PFSK-1 (cell line): ENCODE data around the gene PHKA2.

ENCODE experiments used
- FOXP2 ChIP-seq: optimal IDR thresholded peaks from 2 replicates; pipeline ENCODE3; 2011; ENCODE audit warnings: borderline replicate concordance, control low read depth, inconsistent platforms; ENCODE audit not compliant: insufficient read depth; ENCODE audit errors: extremely low read length, extremely low read depth
- POLR2AphosphoS5 ChIP-seq: IDR thresholded peaks from 2 replicates; pipeline ENCODE4 v1.6.1; 2012; ENCODE audit warnings: low read depth, mild to moderate bottlenecking, control low read depth, low read length, moderate library complexity
- SIN3A ChIP-seq: IDR thresholded peaks from 2 replicates; pipeline ENCODE4 v1.6.1; 2012; ENCODE audit warnings: mild to moderate bottlenecking, low read length, moderate library complexity, borderline replicate concordance; ENCODE audit not compliant: insufficient read depth
- TAF1 ChIP-seq: IDR thresholded peaks from 2 replicates; pipeline ENCODE4 v1.6.1; 2012; ENCODE audit warnings: low read length, control low read depth, borderline replicate concordance; ENCODE audit not compliant: insufficient read depth
- TF ChIP-seq, protein P1 (sequence below), 2 experiments: IDR thresholded peaks; 2 replicates each; pipeline versions ENCODE4 v1.6.1 to v1.8.0; 2011 to 2012; ENCODE audit warnings: low read depth in 2 of 2, low read length in 2 of 2, control low read depth in 1 of 2, inconsistent platforms in 1 of 2, mild to moderate bottlenecking in 1 of 2, moderate library complexity in 1 of 2; ENCODE audit not compliant: insufficient read depth in 1 of 2

Gene PHKA2

GRCh38 chrX:18938710-18939109 lies 45.2 kb downstream of the PHKA2 start:
- no peak for TF ChIP-seq FOXP2
- TF ChIP-seq, protein P1, sequence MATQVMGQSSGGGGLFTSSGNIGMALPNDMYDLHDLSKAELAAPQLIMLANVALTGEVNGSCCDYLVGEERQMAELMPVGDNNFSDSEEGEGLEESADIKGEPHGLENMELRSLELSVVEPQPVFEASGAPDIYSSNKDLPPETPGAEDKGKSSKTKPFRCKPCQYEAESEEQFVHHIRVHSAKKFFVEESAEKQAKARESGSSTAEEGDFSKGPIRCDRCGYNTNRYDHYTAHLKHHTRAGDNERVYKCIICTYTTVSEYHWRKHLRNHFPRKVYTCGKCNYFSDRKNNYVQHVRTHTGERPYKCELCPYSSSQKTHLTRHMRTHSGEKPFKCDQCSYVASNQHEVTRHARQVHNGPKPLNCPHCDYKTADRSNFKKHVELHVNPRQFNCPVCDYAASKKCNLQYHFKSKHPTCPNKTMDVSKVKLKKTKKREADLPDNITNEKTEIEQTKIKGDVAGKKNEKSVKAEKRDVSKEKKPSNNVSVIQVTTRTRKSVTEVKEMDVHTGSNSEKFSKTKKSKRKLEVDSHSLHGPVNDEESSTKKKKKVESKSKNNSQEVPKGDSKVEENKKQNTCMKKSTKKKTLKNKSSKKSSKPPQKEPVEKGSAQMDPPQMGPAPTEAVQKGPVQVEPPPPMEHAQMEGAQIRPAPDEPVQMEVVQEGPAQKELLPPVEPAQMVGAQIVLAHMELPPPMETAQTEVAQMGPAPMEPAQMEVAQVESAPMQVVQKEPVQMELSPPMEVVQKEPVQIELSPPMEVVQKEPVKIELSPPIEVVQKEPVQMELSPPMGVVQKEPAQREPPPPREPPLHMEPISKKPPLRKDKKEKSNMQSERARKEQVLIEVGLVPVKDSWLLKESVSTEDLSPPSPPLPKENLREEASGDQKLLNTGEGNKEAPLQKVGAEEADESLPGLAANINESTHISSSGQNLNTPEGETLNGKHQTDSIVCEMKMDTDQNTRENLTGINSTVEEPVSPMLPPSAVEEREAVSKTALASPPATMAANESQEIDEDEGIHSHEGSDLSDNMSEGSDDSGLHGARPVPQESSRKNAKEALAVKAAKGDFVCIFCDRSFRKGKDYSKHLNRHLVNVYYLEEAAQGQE (IDR thresholded peaks at IDR 0.05; ENCODE audit: insufficient read depth in 1 of 2, low read depth in 2 of 2, low read length in 2 of 2) = no peak

- TF ChIP-seq SIN3A (no peak), TAF1 (no peak), FOXP2 (no peak), POLR2AphosphoS5 (no peak)
- TF ChIP-seq, protein P1 (IDR thresholded peaks at IDR 0.05; ENCODE audit: insufficient read depth in 1 of 2, low read depth in 2 of 2, low read length in 2 of 2) = no peak
Measured at GRCh38 chrX:18937173-18937572, 46.7 kb downstream of the PHKA2 start.

GRCh38 chrX:18935893-18936292 lies 48.0 kb downstream of the PHKA2 start:
- TF ChIP-seq SIN3A = no peak
- TF ChIP-seq, protein P1 (IDR thresholded peaks at IDR 0.05; ENCODE audit: insufficient read depth in 1 of 2, low read depth in 2 of 2, low read length in 2 of 2) = no peak
- no peak for TF ChIP-seq TAF1
- TF ChIP-seq POLR2AphosphoS5 = no peak
- no peak for TF ChIP-seq FOXP2

- TF ChIP-seq TAF1 (no peak), POLR2AphosphoS5 (no peak), FOXP2 (no peak), SIN3A (no peak)
- TF ChIP-seq, protein P1 (IDR thresholded peaks at IDR 0.05; ENCODE audit: insufficient read depth in 1 of 2, low read depth in 2 of 2, low read length in 2 of 2) = no peak
Measured at GRCh38 chrX:18934708-18935107, 49.2 kb downstream of the PHKA2 start.

- no peak for TF ChIP-seq POLR2AphosphoS5
- TF ChIP-seq TAF1 = no peak
- TF ChIP-seq FOXP2 = no peak
- TF ChIP-seq SIN3A = no peak
- TF ChIP-seq, protein P1 (IDR thresholded peaks at IDR 0.05; ENCODE audit: insufficient read depth in 1 of 2, low read depth in 2 of 2, low read length in 2 of 2) = no peak
Measured at GRCh38 chrX:18933617-18934016, 50.3 kb downstream of the PHKA2 start.
